Activated naive CD8-positive, alpha-beta T cell (primary cell): ENCODE measurements around the gene PIK3R3.

ENCODE experiments used
- H3K27ac Mint-ChIP-seq: one replicate; pipeline ENCODE4 v1.8.0; 2021; ENCODE audit warnings: mixed read lengths
- H3K27me3 Mint-ChIP-seq: one replicate; pipeline ENCODE4 v1.8.0; 2021; ENCODE audit warnings: mixed read lengths
- H3K36me3 Mint-ChIP-seq: one replicate; pipeline ENCODE4 v1.8.0; 2021; ENCODE audit warnings: mixed read lengths
- H3K4me1 Mint-ChIP-seq: one replicate; pipeline ENCODE4 v1.8.0; 2021; ENCODE audit warnings: low read depth, mixed read lengths
- H3K4me3 Mint-ChIP-seq: one replicate; pipeline ENCODE4 v1.8.0; 2021; ENCODE audit warnings: mild to moderate bottlenecking, mixed read lengths
- H3K9me3 Mint-ChIP-seq: one replicate; pipeline ENCODE4 v1.8.0; 2021; ENCODE audit warnings: low read depth, mixed read lengths

Gene PIK3R3

GRCh38 chr1:46017876-46018503 is 114.4 kb downstream of the PIK3R3 start:
- no peak overlapping the region for H3K4me3 Mint-ChIP-seq
- no peak overlapping the region for H3K27ac Mint-ChIP-seq
- no peaks in the 10 kb centered on the region for H3K9me3 Mint-ChIP-seq
- no peaks in the 10 kb centered on the region for H3K36me3 Mint-ChIP-seq
- no peaks in the 10 kb centered on the region for H3K27me3 Mint-ChIP-seq
- no peaks in the 10 kb centered on the region for H3K4me1 Mint-ChIP-seq

GRCh38 chr1:46013581-46013980 is 118.8 kb downstream of the PIK3R3 start:
- H3K36me3 Mint-ChIP-seq, result peaks cover 11% of the 10 kb centered on the region
- no peak overlapping the region for H3K27ac Mint-ChIP-seq
- H3K4me1 Mint-ChIP-seq, result no peaks in the 10 kb centered on the region
- H3K4me3 Mint-ChIP-seq, result no peak overlapping the region
- H3K27me3 Mint-ChIP-seq, result no peaks in the 10 kb centered on the region
- H3K9me3 Mint-ChIP-seq, result no peaks in the 10 kb centered on the region

GRCh38 chr1:46012236-46012635 is 120.2 kb downstream of the PIK3R3 start:
- Mint-ChIP-seq H3K36me3 (peaks cover 17% of the 10 kb centered on the region), H3K27me3 (no peaks in the 10 kb centered on the region), H3K4me1 (no peaks in the 10 kb centered on the region), H3K27ac (no peak overlapping the region), H3K4me3 (no peak overlapping the region), H3K9me3 (no peaks in the 10 kb centered on the region)

- no peak overlapping the region for H3K27ac Mint-ChIP-seq
- no peak overlapping the region for H3K4me3 Mint-ChIP-seq
- peaks cover 25% of the 10 kb centered on the region for H3K36me3 Mint-ChIP-seq
- no peaks in the 10 kb centered on the region for H3K9me3 Mint-ChIP-seq
- no peaks in the 10 kb centered on the region for H3K27me3 Mint-ChIP-seq
- H3K4me1 Mint-ChIP-seq, result no peaks in the 10 kb centered on the region
Observed at GRCh38 chr1:46011121-46011695, 121.2 kb downstream of the PIK3R3 start.

- H3K4me1 Mint-ChIP-seq, result no peaks in the 10 kb centered on the region
- H3K27me3 Mint-ChIP-seq, result no peaks in the 10 kb centered on the region
- no peak overlapping the region for H3K4me3 Mint-ChIP-seq
- no peaks in the 10 kb centered on the region for H3K9me3 Mint-ChIP-seq
- peaks cover 27% of the 10 kb centered on the region for H3K36me3 Mint-ChIP-seq
- H3K27ac Mint-ChIP-seq, result no peak overlapping the region
Observed at GRCh38 chr1:46010611-46011010, 121.8 kb downstream of the PIK3R3 start.

- no peaks in the 10 kb centered on the region for H3K9me3 Mint-ChIP-seq
- peaks cover 34% of the 10 kb centered on the region for H3K36me3 Mint-ChIP-seq
- H3K27me3 Mint-ChIP-seq, result no peaks in the 10 kb centered on the region
- no peak overlapping the region for H3K27ac Mint-ChIP-seq
- no peaks in the 10 kb centered on the region for H3K4me1 Mint-ChIP-seq
- H3K4me3 Mint-ChIP-seq, result no peak overlapping the region
Observed at GRCh38 chr1:46008585-46008984, 123.8 kb downstream of the PIK3R3 start.

GRCh38 chr1:46005594-46005993 is 126.8 kb downstream of the PIK3R3 start:
- Mint-ChIP-seq H3K4me3 (no peak overlapping the region), H3K9me3 (no peaks in the 10 kb centered on the region), H3K4me1 (no peaks in the 10 kb centered on the region), H3K27ac (no peak overlapping the region), H3K27me3 (no peaks in the 10 kb centered on the region), H3K36me3 (peaks cover 32% of the 10 kb centered on the region)

- H3K36me3 Mint-ChIP-seq, result peaks cover 27% of the 10 kb centered on the region
- H3K4me3 Mint-ChIP-seq, result no peak overlapping the region
- H3K27ac Mint-ChIP-seq, result no peak overlapping the region
- H3K4me1 Mint-ChIP-seq, result no peaks in the 10 kb centered on the region
- no peaks in the 10 kb centered on the region for H3K9me3 Mint-ChIP-seq
- H3K27me3 Mint-ChIP-seq, result no peaks in the 10 kb centered on the region
Observed at GRCh38 chr1:46004492-46004891, 127.9 kb downstream of the PIK3R3 start.

- H3K4me1 Mint-ChIP-seq, result no peaks in the 10 kb centered on the region
- no peaks in the 10 kb centered on the region for H3K9me3 Mint-ChIP-seq
- H3K36me3 Mint-ChIP-seq, result peaks cover 24% of the 10 kb centered on the region
- H3K27me3 Mint-ChIP-seq, result no peaks in the 10 kb centered on the region
- no peak overlapping the region for H3K27ac Mint-ChIP-seq
- H3K4me3 Mint-ChIP-seq, result no peak overlapping the region
Observed at GRCh38 chr1:46003315-46003714, 129.1 kb downstream of the PIK3R3 start.

- Mint-ChIP-seq H3K4me3 (no peak overlapping the region), H3K27me3 (no peaks in the 10 kb centered on the region), H3K27ac (no peak overlapping the region), H3K4me1 (no peaks in the 10 kb centered on the region), H3K9me3 (no peaks in the 10 kb centered on the region), H3K36me3 (peaks cover 20% of the 10 kb centered on the region)
Observed at GRCh38 chr1:46002551-46003150, 129.8 kb downstream of the PIK3R3 start.

GRCh38 chr1:46001081-46001785 is 131.2 kb downstream of the PIK3R3 start:
- Mint-ChIP-seq H3K27me3 (no peaks in the 10 kb centered on the region), H3K4me3 (no peak overlapping the region), H3K27ac (no peak overlapping the region)

GRCh38 chr1:45999507-45999906 is 132.9 kb downstream of the PIK3R3 start:
- Mint-ChIP-seq H3K36me3 (peaks cover 4% of the 10 kb centered on the region), H3K4me1 (no peaks in the 10 kb centered on the region), H3K9me3 (no peaks in the 10 kb centered on the region), H3K4me3 (no peak overlapping the region), H3K27ac (no peak overlapping the region), H3K27me3 (no peaks in the 10 kb centered on the region)

More at GRCh38 chr1:46001081-46001785, 131.2 kb downstream of the PIK3R3 start:
- Mint-ChIP-seq H3K36me3 (peaks cover 10% of the 10 kb centered on the region), H3K9me3 (no peaks in the 10 kb centered on the region), H3K4me1 (no peaks in the 10 kb centered on the region)

- Mint-ChIP-seq H3K9me3 (no peaks in the 10 kb centered on the region), H3K27me3 (no peaks in the 10 kb centered on the region), H3K4me1 (no peaks in the 10 kb centered on the region), H3K27ac (no peak overlapping the region), H3K36me3 (no peaks in the 10 kb centered on the region), H3K4me3 (no peak overlapping the region)
Observed at GRCh38 chr1:45998020-45998617, 134.3 kb downstream of the PIK3R3 start.

GRCh38 chr1:45995298-45995697 is 137.1 kb downstream of the PIK3R3 start:
- Mint-ChIP-seq H3K36me3 (peaks cover 11% of the 10 kb centered on the region), H3K4me3 (no peak overlapping the region), H3K9me3 (peaks cover 11% of the 10 kb centered on the region), H3K27me3 (no peaks in the 10 kb centered on the region), H3K27ac (no peak overlapping the region), H3K4me1 (no peaks in the 10 kb centered on the region)

GRCh38 chr1:45994423-45994822 is 138.0 kb downstream of the PIK3R3 start:
- peaks cover 11% of the 10 kb centered on the region for H3K36me3 Mint-ChIP-seq

More at GRCh38 chr1:45994423-45994822, 138.0 kb downstream of the PIK3R3 start:
- H3K9me3 Mint-ChIP-seq, result peaks cover 15% of the 10 kb centered on the region
- H3K4me1 Mint-ChIP-seq, result no peaks in the 10 kb centered on the region
- H3K4me3 Mint-ChIP-seq, result no peak overlapping the region
- H3K27ac Mint-ChIP-seq, result no peak overlapping the region
- no peaks in the 10 kb centered on the region for H3K27me3 Mint-ChIP-seq
